NCI-H460 (cell line): Measurements from ENCODE around the gene SLC25A31. TPM values are rescaled to one million over a fixed set of nuclear protein-coding genes. Genes with fewer than 3 reads are reported as not detected.

Experiments
- total RNA-seq: library from RNA; depleted of rRNA; stranded (reverse); fragments of >200 nt; shearing (Covaris generic); gene quantifications from 2 replicates; pipeline ENCODE4 v1.2.3, GENCODE V29; 2014; rRNA removed

Gene SLC25A31
- total RNA-seq, 1 experiment from 2014 or later = not detected

Other genes with a start within 250 kb of the SLC25A31 start
- gene INTU, start 97.4 kb upstream of the SLC25A31 start, total RNA-seq = 3.2 and 3.4 TPM in 2 replicates
- gene HSPA4L, start 51.9 kb downstream of the SLC25A31 start, total RNA-seq = 21.5 and 27.0 TPM in 2 replicates
- 21.3 and 28.9 TPM in 2 replicates for gene PLK4, start 150.5 kb downstream of the SLC25A31 start, total RNA-seq
- 11.5 and 16.5 TPM in 2 replicates for gene MFSD8, start 234.8 kb downstream of the SLC25A31 start, total RNA-seq
- gene ABHD18, start 235.0 kb downstream of the SLC25A31 start, total RNA-seq = 6.8 and 9.6 TPM in 2 replicates